ENCODE results near the gene TAF3.

The TAF3 gene

GRCh38 chr10:7797582-7797981 lies 20.7 kb upstream of the TAF3 start:
- ChIA-PET POLR2A (interaction anchor here (0.6 to 3.0 kb wide), 5 partner anchors 10 to 236 kb away, joined by 3 to 15 read pairs (median 5); partner anchors contain the start of genes ATP5F1C, KIN and TAF3), CTCF (interaction anchor here (0.7 kb wide), 1 partner anchor 15 kb away, joined by 4 read pairs; no protein-coding TSS in a partner anchor)
- Histone ChIP-seq H3K4me1 (ENCODE audit: control insufficient read depth, insufficient read depth, low read length) (peaks cover 7% of the 10 kb centered on the region), H3K4me3 (ENCODE audit: low read depth, low read length) (no peak overlapping the region), H3K9me3 (ENCODE audit: control insufficient read depth, insufficient read depth, low read depth, low read length) (no peaks in the 10 kb centered on the region), H3K27ac (ENCODE audit: extremely low read depth, low read depth, low read length) (no peak overlapping the region), H3K36me3 (ENCODE audit: control insufficient read depth in 2 of 2, insufficient read depth in 1 of 2, low read length in 2 of 2) (peaks cover 49 to 63% of the 10 kb centered on the region in 2 experiments)
- no peak for TF ChIP-seq ZNF2 (tag by site-specific recombination; IDR thresholded peaks at IDR 0.05)
- TF ChIP-seq MZF1 (tag by site-specific recombination; IDR thresholded peaks at IDR 0.05; ENCODE audit: borderline replicate concordance), result no peak
- no peak for TF ChIP-seq ZNF148 (tag by site-specific recombination; IDR thresholded peaks at IDR 0.05; ENCODE audit: borderline replicate concordance)
- no peak for TF ChIP-seq ZNF211 (tag by site-specific recombination; IDR thresholded peaks at IDR 0.05; ENCODE audit: low read depth)
- no peak for TF ChIP-seq ZNF354C (tag by site-specific recombination; IDR thresholded peaks at IDR 0.05; ENCODE audit: borderline replicate concordance, low read depth)
- no peak for TF ChIP-seq AEBP2 (tag by site-specific recombination; IDR thresholded peaks at IDR 0.05; ENCODE audit: borderline replicate concordance)
- TF ChIP-seq ZNF521 (tag by site-specific recombination; IDR thresholded peaks at IDR 0.05), result no peak
- no peak for TF ChIP-seq ZSCAN16 (tag by site-specific recombination; IDR thresholded peaks at IDR 0.05)
- TF ChIP-seq ZNF48 (tag by site-specific recombination; IDR thresholded peaks at IDR 0.05), result no peak
- TF ChIP-seq KLF7 (tag by site-specific recombination; IDR thresholded peaks at IDR 0.05; ENCODE audit: borderline replicate concordance), result no peak

GRCh38 chr10:7802606-7803005 lies 15.7 kb upstream of the TAF3 start:
- peaks cover 78 to 92% of the 10 kb centered on the region in 2 experiments for H3K36me3 ChIP-seq (ENCODE audit: control insufficient read depth in 2 of 2, insufficient read depth in 1 of 2, low read length in 2 of 2)
- H3K4me3 ChIP-seq (ENCODE audit: low read depth, low read length), result no peak overlapping the region
- CTCF ChIA-PET, result interaction anchor here (0.8 kb wide), 1 partner anchor 481 kb away, joined by 3 read pairs; no protein-coding TSS in a partner anchor
- no peaks in the 10 kb centered on the region for H3K9me3 ChIP-seq (ENCODE audit: control insufficient read depth, insufficient read depth, low read depth, low read length)
- POLR2A ChIA-PET, result no interaction called here
- TF ChIP-seq ZNF830 (tag by site-specific recombination; IDR thresholded peaks at IDR 0.05; ENCODE audit: low read depth) (no peak), FEZF1 (tag by site-specific recombination; IDR thresholded peaks at IDR 0.05) (no peak), ZNF404 (tag by site-specific recombination; IDR thresholded peaks at IDR 0.05) (no peak), ZNF341 (tag by site-specific recombination; IDR thresholded peaks at IDR 0.05; ENCODE audit: low read depth) (no peak), BCL6B (tag by site-specific recombination; IDR thresholded peaks at IDR 0.05) (no peak), INSM2 (tag by site-specific recombination; IDR thresholded peaks at IDR 0.05) (no peak), ZNF426 (tag by site-specific recombination; IDR thresholded peaks at IDR 0.05) (no peak), KLF17 (tag by site-specific recombination; IDR thresholded peaks at IDR 0.05) (no peak), ZFHX2 (tag by site-specific recombination; conservative IDR thresholded peaks at IDR 0.05) (no peak), ZNF146 (tag by site-specific recombination; IDR thresholded peaks at IDR 0.05) (no peak)
- no peak overlapping the region for H3K27ac ChIP-seq (ENCODE audit: extremely low read depth, low read depth, low read length)
- no peaks in the 10 kb centered on the region for H3K4me1 ChIP-seq (ENCODE audit: control insufficient read depth, insufficient read depth, low read length)

Data from HEK293 (cell line).